SW480 (cell line): ENCODE data around the gene POLN.

Experiments
- DNase-seq: peaks from one replicate; pipeline ENCODE4 v3.0.0-alpha.2; 2016; ENCODE audit warnings: low spot score

POLN gene

DNA sequence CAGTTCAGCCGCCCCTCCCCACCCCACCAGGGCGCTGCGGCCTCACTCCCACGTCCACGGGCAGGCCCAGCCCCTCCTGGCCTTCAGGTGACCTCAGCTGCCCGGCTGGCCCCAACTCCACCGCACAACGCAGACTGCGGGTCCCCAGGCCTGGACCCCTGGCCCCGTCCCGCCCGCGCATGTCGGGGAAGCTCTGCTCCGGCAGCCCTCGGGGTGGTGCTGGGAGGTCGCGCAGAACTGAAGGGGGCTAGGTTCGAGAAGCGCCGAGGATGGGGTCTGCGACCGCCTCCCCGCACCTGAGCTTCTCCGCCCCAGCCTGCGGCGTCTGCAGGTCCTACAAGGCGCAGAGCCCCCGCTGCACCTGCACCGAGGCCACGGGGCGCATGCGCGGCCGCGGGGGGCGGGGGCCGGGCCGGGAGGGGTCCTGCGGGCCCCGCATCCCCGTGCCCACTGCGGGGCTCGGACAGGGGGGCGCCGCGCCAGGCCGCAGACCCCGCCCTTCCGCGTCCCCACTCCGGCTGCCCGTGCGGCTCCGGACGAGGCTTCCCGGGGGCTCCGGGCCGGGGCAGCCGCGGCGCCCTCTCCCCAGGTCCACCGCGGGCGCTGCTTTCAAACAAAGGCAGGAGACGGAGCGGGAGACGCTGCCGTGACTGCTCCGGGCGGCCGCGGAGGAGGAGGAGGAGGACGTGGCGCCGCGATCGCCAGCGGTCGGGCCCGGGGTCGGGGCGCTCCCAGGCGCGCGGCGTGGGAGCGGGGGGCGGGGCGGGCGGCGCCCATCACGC is 183.5 kb downstream of the POLN start:
- no peak for DNase-seq

DNA sequence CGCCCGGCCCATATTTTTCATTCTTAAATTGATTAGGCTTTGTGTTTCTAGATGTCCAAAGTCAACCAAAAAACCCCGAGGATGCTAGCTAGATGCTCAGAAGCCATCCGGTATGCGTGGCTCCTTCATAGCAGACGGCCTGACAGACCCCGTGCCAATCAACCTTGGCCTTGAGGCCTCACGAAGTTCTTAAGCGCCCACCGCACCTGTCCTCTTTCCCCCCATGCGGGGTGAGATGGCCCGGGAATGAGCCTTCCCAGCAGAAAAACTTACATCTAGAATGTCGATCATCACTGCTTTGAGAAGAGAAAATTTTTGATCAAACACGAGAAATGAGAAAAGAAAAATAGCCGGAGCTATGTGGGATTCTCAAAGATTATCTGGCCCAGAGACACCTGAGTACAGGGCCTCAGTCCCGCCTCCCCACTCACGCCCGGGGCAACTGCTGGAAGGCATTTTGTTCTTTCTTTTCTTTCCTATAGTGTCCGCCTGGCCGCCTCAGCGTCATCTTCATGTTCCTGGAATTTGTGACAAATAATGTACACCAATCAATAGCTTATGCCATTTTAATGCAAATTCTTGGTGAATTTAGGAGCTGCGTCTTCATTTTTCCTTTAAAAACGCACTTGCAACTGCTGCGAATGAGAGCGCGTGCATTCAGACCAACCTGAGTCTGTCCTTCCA is 184.4 kb downstream of the POLN start:
- no peak for DNase-seq

DNA sequence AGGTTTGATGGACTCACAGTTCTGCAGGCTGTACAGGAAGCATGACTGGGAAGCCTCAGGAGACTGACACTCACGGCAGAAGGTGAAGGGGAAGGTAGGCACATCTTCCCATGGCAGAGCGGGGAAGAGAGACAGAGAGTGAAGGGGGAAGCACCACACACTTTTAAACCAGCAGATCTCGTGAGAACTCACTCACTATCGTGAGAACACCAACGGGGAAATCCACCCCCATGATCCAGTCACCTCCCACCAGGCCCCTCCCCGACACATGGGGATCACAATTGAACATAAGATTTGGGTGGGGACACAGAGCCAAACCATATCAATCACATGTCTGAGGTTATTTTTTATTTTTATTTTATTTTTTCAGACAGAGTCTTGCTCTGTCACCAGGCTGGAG is 187.7 kb downstream of the POLN start:
- no peak for DNase-seq

DNA sequence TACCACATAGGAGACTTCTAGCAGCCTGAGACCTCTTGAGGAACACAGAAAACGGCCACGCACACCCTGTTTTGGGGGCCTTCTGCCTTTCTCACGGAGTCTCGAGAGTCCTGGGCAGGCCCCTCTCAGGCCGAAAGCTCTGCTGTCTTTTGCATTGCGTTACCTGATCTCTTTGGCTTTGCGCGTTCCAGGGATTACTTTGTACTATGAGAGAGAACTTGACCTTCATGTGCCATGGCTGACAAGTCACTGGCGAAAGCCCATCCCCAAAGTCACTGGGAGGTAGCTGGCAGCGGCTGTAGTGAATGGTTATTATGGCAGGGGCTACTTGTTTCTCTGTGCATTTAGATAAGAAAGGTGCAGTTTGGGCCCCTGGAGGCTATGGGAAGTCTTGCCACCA is 190.8 kb downstream of the POLN start:
- no peak for DNase-seq

DNA sequence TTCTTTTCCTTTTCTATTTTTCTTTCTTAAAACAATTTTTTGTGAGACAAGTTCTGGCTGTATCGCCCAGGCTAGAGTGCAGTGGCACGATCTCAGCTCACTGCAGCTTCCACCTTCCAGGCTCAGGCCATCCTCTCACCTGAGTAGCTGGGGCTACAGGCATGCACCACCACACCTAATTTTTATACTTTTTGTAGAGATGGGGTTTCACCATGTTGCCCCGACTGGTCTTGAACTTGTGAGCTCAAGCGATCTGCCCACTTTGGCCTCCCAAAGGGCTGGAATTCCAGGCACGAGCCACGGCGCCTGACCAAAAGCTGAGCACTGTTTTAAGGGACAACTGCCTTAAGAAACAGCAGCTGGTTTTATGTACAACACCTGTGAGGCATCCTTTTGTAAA is 192.1 kb downstream of the POLN start:
- DNase-seq, result no peak

DNA sequence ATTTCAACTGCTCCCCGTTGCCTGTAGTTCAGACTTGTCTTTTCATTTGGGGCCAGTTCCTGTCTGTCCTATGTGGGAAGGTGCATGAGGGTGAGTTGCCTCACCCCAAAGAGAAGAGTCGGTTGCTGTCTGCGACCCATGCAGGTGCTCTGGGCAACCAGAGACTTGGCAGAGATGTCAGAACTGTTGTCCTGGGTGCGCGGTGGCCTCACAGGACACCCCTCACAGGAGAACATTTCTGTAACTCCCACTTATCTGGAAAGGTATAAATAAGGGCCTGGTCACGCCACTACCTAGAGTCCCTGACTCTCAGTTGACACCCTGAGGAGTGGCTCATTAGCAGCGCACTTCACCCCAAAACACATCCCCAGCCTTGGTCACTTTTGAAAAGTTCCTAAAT is 192.5 kb downstream of the POLN start:
- no peak for DNase-seq

DNA sequence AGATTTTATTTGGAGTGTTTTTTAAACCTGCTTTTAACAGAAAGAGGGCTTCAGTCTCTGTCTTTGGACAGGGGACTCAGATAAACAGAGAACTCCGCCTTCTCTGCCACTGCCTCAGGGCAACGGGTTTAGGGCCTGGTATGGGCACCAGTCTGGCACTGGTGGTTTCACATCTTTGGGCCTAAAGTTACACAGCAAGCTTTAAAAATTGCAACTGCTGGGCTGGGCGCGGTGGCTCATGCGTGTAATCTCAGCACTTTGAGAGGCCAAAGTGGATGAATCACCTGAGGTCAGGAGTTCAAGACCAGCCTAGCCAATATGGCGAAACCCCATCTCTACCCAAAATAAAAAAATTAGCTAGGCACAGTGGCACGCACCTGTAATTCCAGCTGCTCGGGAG is 193.1 kb downstream of the POLN start:
- no peak for DNase-seq

DNA sequence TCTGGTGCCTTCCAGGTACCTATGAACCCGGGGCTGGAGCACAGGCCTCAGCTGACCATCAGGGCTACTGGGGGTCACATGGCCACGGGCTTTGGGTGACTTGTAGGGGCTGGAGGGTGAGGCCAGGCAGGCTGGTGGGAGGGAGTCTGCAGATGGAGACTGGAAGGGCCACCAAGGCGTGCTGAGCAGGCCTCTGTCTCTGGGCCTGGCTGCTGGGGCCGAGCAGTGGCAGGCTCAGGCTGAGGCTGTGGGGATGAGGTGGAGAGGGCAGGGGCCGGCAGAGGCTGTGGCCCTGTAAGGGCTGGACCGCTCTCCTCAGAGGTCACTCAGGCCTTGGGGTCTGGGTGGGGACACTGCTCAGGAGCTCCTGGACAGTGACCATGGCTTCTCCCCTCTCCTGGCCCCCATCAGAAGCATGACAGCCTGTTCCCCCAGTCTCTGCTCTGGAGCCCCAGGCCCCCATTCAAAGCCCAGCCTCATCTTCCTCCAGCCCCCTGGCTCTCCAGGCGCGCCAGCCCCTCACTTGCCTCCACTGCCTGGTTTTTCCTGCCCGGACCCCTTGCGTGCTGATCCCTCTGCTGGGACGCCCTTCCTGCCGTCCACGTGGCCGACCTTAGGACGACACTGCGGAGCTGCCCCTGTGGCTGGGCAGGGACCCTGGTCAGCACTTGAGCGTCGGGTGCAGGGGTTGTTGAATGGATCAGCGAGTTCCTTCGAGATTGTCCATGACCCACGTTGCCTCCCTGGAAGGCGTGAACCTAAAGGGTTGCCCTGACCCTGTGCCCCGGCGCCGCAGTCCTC is 193.9 kb downstream of the POLN start:
- no peak for DNase-seq

DNA sequence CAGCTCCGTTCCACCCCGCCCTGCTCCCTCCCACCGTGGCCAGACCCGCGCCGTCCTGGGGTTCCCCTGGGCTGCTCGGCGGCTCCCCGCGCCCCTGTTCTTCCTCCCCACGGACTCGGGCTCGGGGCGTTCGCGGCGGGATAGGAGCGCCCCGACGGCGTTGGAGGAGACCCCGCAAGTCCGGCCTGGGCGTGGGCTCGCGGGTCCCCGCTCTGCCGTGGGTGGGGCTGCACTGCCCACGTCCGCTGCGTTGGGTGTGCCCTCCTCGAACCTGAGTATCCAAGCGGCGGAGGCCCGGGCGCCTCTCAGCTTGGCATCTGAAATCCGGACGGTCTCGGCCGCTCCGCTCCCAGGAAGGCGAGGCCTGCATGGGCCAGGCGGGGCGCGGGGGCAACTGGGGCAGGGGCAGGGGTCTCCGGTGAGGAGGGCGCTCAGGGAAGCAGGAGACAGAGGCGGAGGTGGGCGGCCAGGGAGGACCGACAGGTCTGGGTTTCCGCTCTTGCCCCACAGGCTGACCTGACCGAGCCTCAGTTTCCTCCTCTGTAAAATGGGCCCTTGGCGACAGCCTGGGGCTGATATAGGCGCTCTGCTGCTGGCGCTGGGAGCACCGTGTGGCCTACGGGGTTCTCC is 194.8 kb downstream of the POLN start:
- no peak for DNase-seq

DNA sequence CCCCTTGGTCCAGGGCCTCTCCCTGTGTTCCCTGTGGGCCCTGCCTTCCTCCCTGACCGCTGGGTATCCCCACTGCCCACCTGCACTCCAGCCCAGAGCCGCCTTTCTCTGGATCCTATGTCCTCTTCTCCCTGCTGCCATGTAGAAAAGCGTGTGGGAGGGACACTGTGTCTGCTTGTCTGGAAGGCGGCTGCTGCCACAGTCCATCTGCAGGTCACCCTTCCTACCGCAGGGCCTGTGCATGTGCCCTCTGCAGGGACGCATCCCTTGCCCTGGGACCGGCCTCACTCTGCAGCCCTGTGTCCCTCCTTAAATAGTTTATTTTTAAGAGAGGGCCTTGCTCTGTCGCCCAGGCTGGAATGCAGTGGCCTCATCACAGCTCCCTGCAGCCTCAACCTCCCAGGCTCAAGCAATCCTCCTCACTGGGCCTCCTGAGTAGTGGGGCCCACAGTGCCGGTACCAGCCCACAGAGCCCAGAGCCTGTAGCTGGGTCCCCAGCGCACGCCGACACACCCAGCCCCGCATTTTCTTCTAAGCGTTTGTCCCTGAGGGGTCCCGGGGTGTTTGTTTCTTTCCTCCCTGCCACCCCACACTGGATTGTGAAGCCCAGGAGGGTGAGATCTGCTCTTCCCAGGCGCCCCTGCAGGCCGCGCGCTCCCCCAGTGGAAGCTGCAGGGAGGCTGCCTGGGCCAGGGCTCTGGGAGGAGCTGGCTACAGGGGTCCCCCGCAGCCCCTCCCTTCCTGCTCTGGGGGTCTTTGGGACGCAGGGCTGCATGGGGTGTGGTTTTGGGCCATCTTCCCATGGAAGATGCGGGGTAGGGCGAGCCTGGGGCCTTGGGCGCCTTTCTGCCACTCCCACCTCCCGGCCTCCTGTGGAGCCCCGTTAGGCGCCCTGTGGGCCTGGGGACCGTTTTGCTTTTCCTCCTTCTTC is 195.6 kb downstream of the POLN start:
- DNase-seq, result no peak

DNA sequence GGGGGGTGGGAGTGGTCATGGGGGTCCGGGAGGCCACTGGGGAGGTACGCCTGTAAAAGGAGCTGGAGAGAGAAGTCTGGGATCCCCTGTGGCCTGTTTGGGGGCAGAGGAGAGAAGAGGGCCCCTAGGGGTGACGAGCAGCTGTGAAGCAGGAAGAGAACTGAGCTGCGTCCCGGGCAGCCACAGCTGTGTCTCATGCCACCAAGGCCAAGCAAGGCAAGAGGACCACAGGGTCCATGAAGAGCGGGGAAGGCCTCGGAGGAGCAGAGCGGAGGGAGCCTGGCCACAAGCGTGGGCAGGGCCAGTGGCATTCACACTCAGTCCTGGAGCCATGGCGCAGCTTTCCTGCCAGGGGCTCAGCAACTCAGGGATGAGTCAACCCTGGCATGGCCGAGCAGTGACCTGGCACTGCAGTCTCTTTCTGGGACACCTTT is 196.4 kb downstream of the POLN start:
- DNase-seq, result peak; percentile 8

DNA sequence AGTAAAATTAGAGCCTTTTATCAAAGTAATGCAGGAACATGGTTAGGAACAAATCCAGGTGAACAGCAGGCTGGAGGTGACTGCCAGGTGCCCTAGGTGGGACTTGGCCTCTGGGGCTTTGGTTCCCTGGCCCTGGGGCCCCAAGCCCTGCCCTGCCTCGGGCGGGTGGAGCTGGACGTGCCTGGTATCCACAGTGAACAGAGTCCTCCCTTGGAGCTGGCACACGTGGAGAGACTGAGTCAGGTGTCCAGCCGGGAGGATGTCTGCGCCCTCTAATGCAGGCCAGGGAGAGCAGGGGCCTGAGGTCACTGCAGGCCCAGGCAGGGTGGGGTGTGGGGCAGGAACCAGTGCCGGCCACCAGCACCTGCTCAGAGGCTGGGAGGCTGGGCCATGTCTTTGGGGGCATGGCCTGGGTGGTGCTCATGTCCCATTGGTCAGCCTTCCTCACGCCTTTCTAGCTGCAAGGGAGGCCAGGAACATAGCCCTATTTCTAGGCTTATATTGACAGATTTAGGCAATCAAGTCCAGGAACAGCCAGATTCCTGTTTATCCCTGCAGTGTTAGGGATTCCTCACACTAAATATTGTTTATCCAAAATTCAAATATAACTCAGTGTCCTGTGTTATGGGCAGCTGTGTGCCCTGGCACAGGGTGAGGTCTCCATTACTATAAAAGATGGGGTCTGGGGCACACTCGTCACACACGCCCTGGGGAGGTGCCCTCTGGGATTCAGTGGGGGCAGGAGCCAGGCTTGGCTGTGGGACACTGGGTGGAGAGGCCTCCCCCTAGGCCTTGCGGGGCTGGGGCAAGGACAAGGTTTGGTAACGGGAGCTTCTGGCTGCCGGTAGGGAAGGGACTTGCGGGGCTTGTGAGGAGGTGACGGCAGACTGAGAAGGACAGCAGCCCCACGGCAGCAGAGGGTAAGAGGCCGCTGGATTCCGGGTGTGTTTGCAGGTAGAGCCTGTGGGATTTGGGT is 197.1 kb downstream of the POLN start:
- DNase-seq, result no peak

DNA sequence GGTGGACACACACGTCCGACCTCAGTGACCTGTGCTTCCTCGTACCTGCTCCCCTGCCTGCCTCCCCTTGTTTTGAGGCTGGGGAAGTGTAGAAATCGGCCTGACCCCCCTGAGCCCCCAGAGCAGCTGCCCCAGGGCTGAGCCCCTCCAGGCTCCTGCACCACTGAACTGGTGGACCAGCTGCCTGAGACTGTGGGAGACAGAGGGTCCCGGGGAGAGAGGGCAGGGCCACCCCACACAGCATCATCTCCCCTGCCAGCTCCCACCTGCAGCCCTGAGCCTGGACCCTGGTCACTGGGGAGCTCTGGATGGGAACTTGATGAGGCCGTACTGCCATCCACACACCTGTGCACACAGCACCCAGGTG is 197.8 kb downstream of the POLN start:
- DNase-seq, result no peak

DNA sequence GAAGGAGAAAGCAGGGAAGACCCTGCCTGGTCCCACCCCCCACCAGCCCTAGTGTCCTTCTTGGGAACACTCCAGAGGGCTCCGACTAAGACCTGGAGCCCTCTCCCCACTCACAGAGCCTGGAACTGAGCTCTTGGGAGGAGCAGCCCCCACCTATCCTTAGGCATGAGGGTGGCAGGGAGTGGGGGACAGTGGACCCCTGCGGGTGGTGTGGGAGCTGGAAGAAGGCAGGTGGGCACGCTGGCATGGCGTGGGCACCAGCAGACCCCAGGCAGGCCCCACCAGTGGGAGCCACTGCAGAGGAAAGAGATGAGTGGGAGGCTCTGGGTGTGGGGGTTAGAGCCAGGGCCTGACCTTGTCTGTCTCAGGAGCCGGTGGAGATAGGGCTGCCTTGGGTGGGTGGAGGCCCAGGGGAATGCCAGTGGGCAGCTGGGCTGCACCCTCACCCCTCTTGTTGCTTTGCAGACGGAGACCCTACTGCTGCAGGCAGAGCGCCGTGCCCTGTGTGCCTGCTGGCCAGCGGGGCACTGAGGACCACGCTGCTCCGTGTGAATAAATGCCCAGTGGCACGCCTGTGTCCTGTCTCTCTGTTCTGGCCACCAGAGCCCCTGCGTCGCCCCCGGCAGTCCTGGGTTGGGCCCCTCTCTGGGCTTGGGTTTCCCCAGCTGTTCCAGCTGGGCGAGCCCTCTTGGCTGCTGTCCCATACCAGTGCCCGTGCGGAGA is 198.4 kb downstream of the POLN start:
- no peak for DNase-seq

DNA sequence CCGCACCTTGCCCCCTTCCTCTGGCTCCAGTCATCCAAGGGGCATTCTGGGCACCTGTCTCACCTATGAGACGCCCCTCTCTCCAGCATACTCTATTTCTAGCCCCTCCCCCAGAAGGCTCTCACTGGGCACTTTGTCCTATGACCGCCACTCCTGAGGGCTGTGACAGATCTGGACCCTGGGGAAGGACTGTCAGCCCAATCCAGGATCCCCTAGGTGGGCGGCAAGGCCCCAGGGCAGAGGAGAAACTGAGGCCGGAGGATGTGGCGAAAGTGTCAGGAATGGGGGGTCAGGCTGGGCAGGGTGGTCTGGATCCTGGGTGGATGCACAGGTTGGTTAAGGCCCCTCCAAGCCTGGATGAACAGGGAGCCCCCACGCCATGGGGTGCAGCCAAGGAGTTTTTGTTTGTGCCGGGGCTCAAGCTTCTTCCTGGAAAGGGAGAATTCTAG is 198.9 kb downstream of the POLN start:
- DNase-seq, result no peak

DNA sequence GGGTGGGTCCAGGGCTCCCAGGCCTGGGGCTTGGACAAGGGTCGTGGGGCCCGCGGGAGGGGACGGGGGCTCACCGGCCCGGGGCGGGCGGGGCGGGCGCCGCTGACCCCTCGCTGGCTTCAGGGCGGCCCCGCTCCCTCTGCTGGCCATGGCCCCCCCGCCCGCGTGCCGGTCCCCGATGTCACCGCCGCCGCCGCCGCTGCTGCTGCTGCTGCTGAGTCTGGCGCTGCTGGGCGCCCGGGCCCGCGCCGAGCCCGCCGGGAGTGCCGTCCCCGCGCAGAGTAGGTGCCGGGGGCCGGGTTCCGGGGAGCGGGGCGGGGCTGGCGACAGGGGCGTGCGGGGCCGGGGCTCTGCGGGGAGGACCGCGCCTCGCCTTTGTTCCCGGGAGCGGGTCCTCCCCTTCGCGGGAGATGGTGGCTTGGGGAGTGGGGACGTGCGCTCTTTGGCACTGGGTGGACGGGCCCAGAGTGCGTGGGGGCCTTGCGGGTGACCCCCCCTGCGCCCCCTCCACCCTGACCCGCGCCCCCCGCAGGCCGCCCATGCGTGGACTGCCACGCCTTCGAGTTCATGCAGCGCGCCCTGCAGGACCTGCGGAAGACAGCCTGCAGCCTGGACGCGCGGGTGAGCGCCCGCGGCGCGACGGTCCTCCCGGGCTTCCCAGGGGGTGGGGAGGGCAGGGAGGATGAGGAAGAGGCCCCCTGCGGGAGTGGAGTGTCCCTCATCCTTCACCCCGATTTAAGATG is 199.5 kb downstream of the POLN start:
- no peak for DNase-seq

DNA sequence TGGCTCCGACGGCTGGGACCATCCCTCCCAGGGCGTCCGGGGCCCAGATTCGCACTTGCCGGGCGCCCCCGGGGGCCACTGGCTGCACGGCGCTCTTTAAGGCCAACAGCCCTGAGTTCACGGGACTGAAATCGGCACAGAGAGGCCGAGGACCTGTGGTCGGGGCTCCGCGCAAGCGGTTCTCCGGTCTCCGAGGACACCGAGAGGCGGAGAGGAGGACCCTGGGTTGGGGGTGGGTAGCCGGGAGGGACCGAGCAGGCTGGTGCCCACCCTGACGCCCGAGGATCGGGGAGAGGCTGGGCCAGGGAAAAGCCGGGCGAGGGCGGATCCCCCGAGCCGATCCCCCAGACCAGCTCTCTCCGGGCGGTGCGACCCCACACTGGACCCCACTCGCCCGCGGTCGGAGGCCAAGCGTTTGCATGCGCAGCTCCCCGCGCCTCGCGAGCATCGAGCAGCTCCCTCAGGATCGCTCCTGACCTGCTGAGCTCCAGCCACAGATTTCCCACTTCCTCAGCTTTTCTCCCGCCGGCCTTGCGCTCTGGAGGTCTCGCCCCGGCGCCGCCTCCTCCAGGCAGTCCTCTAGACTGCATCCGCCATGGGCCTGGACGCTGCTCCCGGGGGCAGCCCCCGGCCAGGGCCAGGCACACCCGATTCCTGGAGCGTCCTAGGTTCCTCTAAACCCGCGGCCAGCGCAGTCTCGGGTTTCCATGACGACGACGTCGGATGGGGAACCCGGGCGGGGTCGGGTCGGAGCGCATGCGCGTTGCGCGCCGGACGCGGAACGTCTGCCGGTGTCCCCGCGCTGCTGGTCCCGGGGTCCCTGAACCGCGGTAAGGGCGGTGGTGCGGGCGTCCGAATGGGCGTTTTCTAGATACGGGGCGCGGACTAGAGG is 200.4 kb downstream of the POLN start:
- DNase-seq, result peak; percentile 37
